ENCODE results near the gene MED13L.
A peak's percentile ranks its signal among the peaks of the same experiment; 100 is the strongest.

MED13L gene

GRCh38 chr12:116092776-116093175, 184.7 kb downstream of the MED13L start:
- no peak for DNase-seq (ENCODE audit: low read depth, low spot score)

- no peak for DNase-seq (ENCODE audit: low read depth, low spot score)
These were observed 185.3 kb downstream of the MED13L start for GRCh38 chr12:116092162-116092561.

GRCh38 chr12:116091579-116091978, 185.9 kb downstream of the MED13L start:
- DNase-seq (ENCODE audit: low read depth, low spot score), result no peak

- DNase-seq (ENCODE audit: low read depth, low spot score), result no peak
These were observed 187.0 kb downstream of the MED13L start for GRCh38 chr12:116090516-116090915.

DNA sequence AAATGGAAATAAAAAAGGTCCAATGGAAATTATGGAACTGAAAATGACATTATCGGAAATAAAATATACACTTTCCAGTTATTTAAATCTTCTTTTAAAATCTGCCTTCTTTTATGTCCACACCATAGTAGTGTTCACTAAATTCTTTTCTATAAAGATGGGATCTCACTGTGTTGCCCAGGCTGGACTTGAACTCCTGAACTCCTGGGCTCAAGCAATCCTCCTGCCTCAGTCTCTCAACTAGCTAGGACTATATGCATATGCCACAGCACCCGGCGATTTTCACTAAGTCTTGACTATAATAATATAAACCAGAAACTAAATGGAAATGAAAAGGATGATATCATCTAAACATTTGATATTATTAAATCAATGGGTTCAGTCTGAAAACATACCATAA, 188.4 kb downstream of the MED13L start:
- no peak for DNase-seq (ENCODE audit: low read depth, low spot score)

DNA sequence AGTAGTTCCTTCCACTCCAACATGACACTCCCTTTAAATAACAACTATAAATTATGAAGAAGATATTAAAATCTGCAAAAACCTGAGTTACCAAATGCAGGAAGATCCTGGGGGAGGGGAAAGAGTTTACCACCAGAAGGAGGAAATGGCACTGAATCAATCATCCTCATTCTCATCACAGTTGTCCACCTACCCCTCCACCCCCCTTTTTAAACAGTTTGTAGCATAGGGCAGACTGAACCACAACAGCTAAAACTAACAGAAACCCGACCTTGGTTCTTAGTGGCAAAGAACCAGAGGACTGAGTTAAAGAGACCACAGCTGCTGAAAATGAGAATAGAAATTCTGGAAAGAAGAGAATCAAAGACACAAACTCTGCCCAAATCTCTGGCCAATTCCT, 189.5 kb downstream of the MED13L start:
- DNase-seq (ENCODE audit: low read depth, low spot score), result no peak

- DNase-seq (ENCODE audit: low read depth, low spot score), result no peak
These were observed 190.1 kb downstream of the MED13L start for GRCh38 chr12:116087399-116087798.

DNA sequence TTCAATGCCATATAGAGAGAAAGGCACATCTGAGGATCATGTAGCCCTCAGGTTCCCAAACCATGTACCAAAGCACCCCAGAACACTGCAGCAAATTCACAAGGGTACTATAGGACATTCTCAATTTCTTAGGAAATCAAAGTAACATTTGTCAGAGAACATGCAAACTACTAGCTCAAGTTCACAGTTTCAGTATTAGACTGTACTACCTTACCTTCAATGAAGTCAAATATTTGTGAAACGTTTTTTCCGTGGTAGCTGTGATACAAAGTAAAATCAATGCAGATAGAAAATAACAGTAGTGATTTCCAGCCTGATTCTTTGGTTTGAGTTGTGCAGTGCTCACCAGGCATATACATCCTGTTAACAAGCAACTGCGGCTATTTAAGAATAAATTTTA, 197.1 kb downstream of the MED13L start:
- DNase-seq (ENCODE audit: low read depth, low spot score), result no peak

DNA sequence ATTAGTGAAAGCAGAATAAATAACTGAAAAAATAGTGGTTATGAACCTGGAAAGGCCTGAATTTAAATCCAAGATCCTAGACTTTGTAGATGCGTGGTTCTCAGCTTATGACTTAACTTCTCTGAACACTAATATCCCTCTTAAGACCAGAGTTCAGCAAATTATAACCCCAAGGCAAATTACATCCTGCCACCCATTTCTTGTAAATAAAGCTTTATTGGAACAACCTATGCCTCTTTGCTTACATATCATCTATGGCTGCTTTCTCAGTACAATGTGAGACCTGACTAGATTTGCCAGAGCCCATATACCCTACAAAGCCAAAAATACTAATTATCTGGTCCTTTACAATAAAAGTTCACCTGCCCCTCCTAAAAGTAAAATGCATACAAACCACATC, 199.1 kb downstream of the MED13L start:
- no peak for DNase-seq (ENCODE audit: low read depth, low spot score)

GRCh38 chr12:116077431-116077830, 200.1 kb downstream of the MED13L start:
- DNase-seq (ENCODE audit: low read depth, low spot score), result no peak

GRCh38 chr12:116076399-116076798, 201.1 kb downstream of the MED13L start:
- DNase-seq (ENCODE audit: low read depth, low spot score), result peak; percentile 20

- DNase-seq (ENCODE audit: low read depth, low spot score), result no peak
These were observed 202.8 kb downstream of the MED13L start for GRCh38 chr12:116074686-116075085.

- no peak for DNase-seq (ENCODE audit: low read depth, low spot score)
These were observed 205.8 kb downstream of the MED13L start for GRCh38 chr12:116071555-116072230.

DNA sequence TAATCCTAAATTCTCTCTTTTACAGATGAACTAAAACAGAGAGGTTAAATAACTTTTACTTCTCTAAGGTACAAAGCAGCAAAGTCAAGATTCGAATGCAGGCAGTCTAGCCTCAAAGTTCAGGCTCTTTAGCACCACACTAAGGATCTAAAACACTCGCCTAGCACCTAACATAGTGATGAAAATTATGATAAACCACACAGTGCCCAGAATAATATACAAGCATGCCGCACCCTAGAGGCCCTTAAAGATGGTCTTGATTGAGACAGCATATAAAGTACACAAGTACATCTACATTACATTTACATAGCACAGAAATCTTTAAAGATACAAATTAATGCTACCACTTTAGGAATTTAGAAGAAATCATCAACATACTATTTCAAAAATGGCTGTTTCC, 207.0 kb downstream of the MED13L start:
- no peak for DNase-seq (ENCODE audit: low read depth, low spot score)

- no peak for DNase-seq (ENCODE audit: low read depth, low spot score)
These were observed 207.6 kb downstream of the MED13L start for GRCh38 chr12:116069943-116070342.

DNA sequence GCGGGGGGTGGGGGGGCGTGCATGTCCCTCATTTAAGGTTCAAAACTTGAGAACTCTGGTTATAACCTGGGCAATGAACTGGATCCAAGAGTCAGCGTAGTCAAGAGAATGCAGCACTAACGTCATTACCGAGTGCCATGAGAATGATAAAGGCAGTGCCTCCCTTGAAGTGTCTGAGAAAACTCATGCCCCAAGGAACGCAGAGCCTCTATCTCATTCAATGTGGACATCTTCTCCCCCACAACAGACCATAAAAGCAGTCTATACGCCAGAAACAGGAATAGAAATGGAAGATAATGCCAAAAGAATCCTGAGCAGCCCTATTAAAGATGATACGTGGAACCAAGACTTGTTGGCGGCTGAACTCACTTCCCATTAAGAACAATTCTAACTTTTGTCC, 208.6 kb downstream of the MED13L start:
- no peak for DNase-seq (ENCODE audit: low read depth, low spot score)

- no peak for DNase-seq (ENCODE audit: low read depth, low spot score)
These were observed 209.1 kb downstream of the MED13L start for GRCh38 chr12:116068371-116068770.

- no peak for DNase-seq (ENCODE audit: low read depth, low spot score)
These were observed 209.6 kb downstream of the MED13L start for GRCh38 chr12:116067892-116068291.

- peak; percentile 61 for DNase-seq (ENCODE audit: low read depth, low spot score)
These were observed 210.9 kb downstream of the MED13L start for GRCh38 chr12:116066381-116067230.

DNA sequence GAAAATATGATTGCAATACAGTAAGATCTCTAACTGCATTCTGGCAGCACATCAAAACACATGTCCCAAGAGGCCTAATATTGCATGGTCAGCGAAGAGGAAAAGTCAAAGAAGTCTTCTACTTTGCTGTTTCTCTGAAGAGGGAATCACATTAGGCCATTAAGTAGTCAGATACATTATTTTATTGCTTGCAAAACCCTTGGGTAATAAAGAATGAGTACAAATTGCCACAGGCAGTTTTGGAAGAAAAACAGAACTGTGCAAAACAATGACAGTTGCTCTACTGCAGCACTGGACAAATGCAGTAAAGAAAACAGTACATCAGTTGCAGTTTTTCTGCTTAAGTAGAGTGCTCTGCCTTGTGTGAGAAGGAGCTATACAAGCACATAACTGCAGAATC, 211.9 kb downstream of the MED13L start:
- DNase-seq (ENCODE audit: low read depth, low spot score), result no peak

- no peak for DNase-seq (ENCODE audit: low read depth, low spot score)
These were observed 213.0 kb downstream of the MED13L start for GRCh38 chr12:116064493-116064892.

DNA sequence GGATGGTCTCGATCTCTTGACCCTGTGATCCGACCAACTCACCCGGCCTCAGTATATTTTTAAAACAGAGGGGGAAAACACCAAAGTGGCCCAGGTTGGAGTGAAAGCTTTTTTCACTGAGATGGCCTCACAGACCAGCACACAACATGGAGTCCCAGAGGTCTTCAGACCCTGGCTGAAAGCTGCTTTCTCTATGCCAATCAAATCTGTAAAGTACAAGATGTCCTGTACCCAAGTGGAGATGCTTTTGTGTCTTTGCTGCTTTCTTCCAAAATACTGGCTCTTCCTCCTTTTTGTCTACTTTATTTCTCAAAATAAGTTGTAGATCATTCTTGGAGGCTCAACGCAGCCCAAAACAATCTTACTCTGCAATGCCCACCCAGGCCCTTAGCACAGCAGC, 214.8 kb downstream of the MED13L start:
- no peak for DNase-seq (ENCODE audit: low read depth, low spot score)

DNA sequence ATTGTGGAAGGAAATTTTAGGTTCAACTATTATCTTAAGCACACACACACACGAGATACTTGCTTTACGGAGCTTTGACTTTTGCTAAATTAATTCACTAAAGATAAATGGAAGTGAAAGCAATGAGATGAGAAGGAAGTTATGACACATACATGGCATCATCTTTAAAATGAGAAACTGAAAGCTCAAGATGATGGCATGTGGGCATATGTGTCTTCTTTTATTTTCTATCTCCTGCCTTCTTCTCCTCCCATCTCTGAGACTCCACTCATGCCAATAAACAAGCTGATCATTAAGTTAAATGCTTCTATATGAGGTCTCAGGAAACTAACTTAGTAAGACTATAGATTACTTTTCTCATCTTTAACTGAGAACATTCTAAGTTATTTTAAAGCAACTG, 216.7 kb downstream of the MED13L start:
- DNase-seq (ENCODE audit: low read depth, low spot score), result no peak
